PC-3 (cell line): Measurements from ENCODE around the gene HNRNPA1. TPM values are rescaled to one million over a fixed set of nuclear protein-coding genes. Genes with fewer than 3 reads are reported as not detected.

ENCODE experiments used
- ATAC-seq: fragments of 200-7000 bp; cut with Tn5 transposase; 2 replicates; pipeline ENCODE4 v1.9.1; 2020; ENCODE audit warnings: mild to moderate bottlenecking, moderate library complexity
- BruUV-seq: library from RNA; stranded (reverse); fragments of 400-500 nt; replicated peaks from 2 replicates; lab custom pipeline; 2021; lab: Mats Ljungman, UMichigan
- CTCF ChIA-PET: fragments of 300-600 bp; sonication (Branson Sonifier 250); formaldehyde crosslinking; loops from one replicate; lab custom pipeline; 2022; ENCODE audit warnings: antibody characterized with exemption; lab: Charles Lee
- POLR2A ChIA-PET: fragments of 300-600 bp; sonication (Branson Sonifier 250); formaldehyde crosslinking; loops from one replicate; lab custom pipeline; 2022; ENCODE audit warnings: antibody characterized with exemption; ENCODE audit not compliant: unreplicated experiment; lab: Charles Lee
- DNase-seq: peaks from one replicate; pipeline ENCODE4 v3.0.0-alpha.2; 2015
- H2AFZ ChIP-seq: fragments of 300-600 bp; sonication (generic); 2 replicates; pipeline ENCODE4 v1.6.0; 2016; ENCODE audit warnings: antibody characterized with exemption, low read length
- H3F3A ChIP-seq: fragments of 300-600 bp; sonication (generic); one replicate; pipeline ENCODE4 v1.6.0; 2017; ENCODE audit warnings: antibody characterized with exemption, low read length, control low read depth, mild to moderate bottlenecking; ENCODE audit not compliant: unreplicated experiment
- H3K27ac ChIP-seq: fragments of 300-600 bp; sonication (generic); 2 replicates; pipeline ENCODE4 v1.5.1; 2016; ENCODE audit warnings: mild to moderate bottlenecking, low read length
- H3K27me3 ChIP-seq: fragments of 300-600 bp; sonication (generic); 2 replicates; pipeline ENCODE4 v1.6.1; 2016; ENCODE audit warnings: low read length, mixed read lengths
- H3K36me3 ChIP-seq: fragments of 300-600 bp; sonication (generic); 2 replicates; pipeline ENCODE4 v1.6.1; 2016; ENCODE audit warnings: low read depth, mixed run types, low read length, mixed read lengths
- H3K4me1 ChIP-seq: fragments of 300-600 bp; sonication (generic); 2 replicates; pipeline ENCODE4 v1.5.1; 2016; ENCODE audit warnings: low read length; ENCODE audit not compliant: insufficient read depth
- H3K4me2 ChIP-seq: fragments of 300-600 bp; sonication (generic); 2 replicates; pipeline ENCODE4 v1.6.0; 2016; ENCODE audit warnings: low read length
- H3K4me3 ChIP-seq: fragments of 300-600 bp; sonication (generic); 2 replicates; pipeline ENCODE4 v1.5.1; 2016; ENCODE audit warnings: mild to moderate bottlenecking, low read length, mixed read lengths
- H3K79me2 ChIP-seq: fragments of 300-600 bp; sonication (generic); 2 replicates; pipeline ENCODE4 v1.6.1; 2017; ENCODE audit warnings: low read length, mixed read lengths
- H3K9ac ChIP-seq: fragments of 300-600 bp; sonication (generic); 2 replicates; pipeline ENCODE4 v1.6.0; 2016; ENCODE audit warnings: mild to moderate bottlenecking, low read length
- H3K9me2 ChIP-seq: fragments of 300-600 bp; sonication (generic); replicated peaks from 2 replicates; pipeline ENCODE4 v1.6.1; 2016; ENCODE audit warnings: mixed run types, low read length, mixed read lengths
- H3K9me3 ChIP-seq: fragments of 300-600 bp; sonication (generic); 2 replicates; pipeline ENCODE4 v1.6.1; 2016; ENCODE audit warnings: low read length, mixed read lengths
- H4K20me1 ChIP-seq: fragments of 300-600 bp; sonication (generic); 2 replicates; pipeline ENCODE4 v1.6.1; 2016; ENCODE audit warnings: low read length, mixed read lengths
- CTCF ChIP-seq: fragments of 300-600 bp; sonication (generic); conservative IDR thresholded peaks from 2 replicates; pipeline ENCODE4 v1.5.1; 2017; ENCODE audit warnings: antibody characterized with exemption, low read depth, mild to moderate bottlenecking, low read length
- EZH2 ChIP-seq: fragments of 300-600 bp; sonication (generic); IDR thresholded peaks from one replicate; pipeline ENCODE4 v1.6.1; 2017; ENCODE audit warnings: antibody characterized with exemption, mild to moderate bottlenecking, low read length; ENCODE audit not compliant: unreplicated experiment
- EZH2phosphoT487 ChIP-seq: fragments of 300-600 bp; sonication (generic); IDR thresholded peaks from 2 replicates; pipeline ENCODE4 v1.6.1; 2018; ENCODE audit warnings: mild to moderate bottlenecking, antibody characterized with exemption, low read length, borderline replicate concordance
- intact Hi-C: fragments of 100-400 bp; cut with micrococcal nuclease; formaldehyde crosslinking; loops from 2 replicates; pipeline ENCODE4 v1.9.0; 2023
- total RNA-seq: library from RNA; depleted of rRNA; stranded (reverse); fragments of >200 nt; gene quantifications from 2 replicates; pipeline ENCODE4 v1.2.3, GENCODE V29; 2014

The HNRNPA1 gene
- total RNA-seq, 1 experiment from 2014 or later, result 465 TPM

- BruUV-seq, result no TSS peak
- H3K9ac ChIP-seq, result no peak overlapping the region
- peaks cover 59% of the 10 kb centered on the region for H3K36me3 ChIP-seq
- ATAC-seq (no peak), DNase-seq (no peak)
- peaks cover 38% of the 10 kb centered on the region for H3K79me2 ChIP-seq
- no peaks in the 10 kb centered on the region for H3K27me3 ChIP-seq
- H3K4me1 ChIP-seq, result peaks cover 16% of the 10 kb centered on the region
- H3K4me2 ChIP-seq, result no peak overlapping the region
- H3F3A ChIP-seq, result peaks cover 40% of the 10 kb centered on the region
- no peaks in the 10 kb centered on the region for H3K9me3 ChIP-seq
- H3K9me2 ChIP-seq, result no peaks in the 10 kb centered on the region
- H3K27ac ChIP-seq, result no peak overlapping the region
- H4K20me1 ChIP-seq, result peaks cover 66% of the 10 kb centered on the region
- POLR2A ChIA-PET, result interaction anchor here (0.6 to 0.7 kb wide), 2 partner anchors 52 to 83 kb away, joined by 3 to 4 read pairs; no protein-coding TSS in a partner anchor
- no peak overlapping the region for H2AFZ ChIP-seq
- CTCF ChIA-PET, result interaction anchor here (0.6 to 0.8 kb wide), 3 partner anchors 28 to 73 kb away, joined by 3 to 12 read pairs (median 3); partner anchors contain the start of gene COPZ1
- no peak overlapping the region for H3K4me3 ChIP-seq
- TF ChIP-seq EZH2phosphoT487 (no peak), CTCF (no peak), EZH2 (no peak)
- intact Hi-C loops, result no loop called here
Measured at GRCh38 chr12:54286042-54287030, 5.8 kb downstream of the HNRNPA1 start.

- ATAC-seq, result no peak; the same call in 1 of the 2 replicates
- no peaks in the 10 kb centered on the region for H3K9me3 ChIP-seq
- TF ChIP-seq EZH2 (no peak), EZH2phosphoT487 (no peak), CTCF (no peak)
Measured at GRCh38 chr12:54287261-54288157, 7.0 kb downstream of the HNRNPA1 start.

More at GRCh38 chr12:54287261-54288157, 7.0 kb downstream of the HNRNPA1 start:
- no peak overlapping the region for H3K4me2 ChIP-seq
- no peaks in the 10 kb centered on the region for H3K9me2 ChIP-seq
- H3K4me1 ChIP-seq, result peaks cover 16% of the 10 kb centered on the region
- BruUV-seq, result no TSS peak
- no peak overlapping the region for H3K4me3 ChIP-seq
- CTCF ChIA-PET, result interaction anchor here (0.8 kb wide), 2 partner anchors 37 to 71 kb away, joined by 3 to 12 read pairs; partner anchors contain the start of gene COPZ1
- DNase-seq, result no peak
- H3K27me3 ChIP-seq, result no peaks in the 10 kb centered on the region
- POLR2A ChIA-PET, result interaction anchor here (0.6 kb wide), 1 partner anchor 50 kb away, joined by 3 read pairs; no protein-coding TSS in a partner anchor
- H3K79me2 ChIP-seq, result peaks cover 26% of the 10 kb centered on the region
- H2AFZ ChIP-seq, result no peak overlapping the region
- H3K9ac ChIP-seq, result no peak overlapping the region
- H3K36me3 ChIP-seq, result peaks cover 48% of the 10 kb centered on the region
- intact Hi-C loops, result no loop called here
- H4K20me1 ChIP-seq, result peaks cover 54% of the 10 kb centered on the region
- peaks cover 40% of the 10 kb centered on the region for H3F3A ChIP-seq
- no peak overlapping the region for H3K27ac ChIP-seq
